OCI-LY1 (cell line): ENCODE data around the gene LCN6.

Experiments
- CTCF ChIP-seq: fragments of 200-600 bp; sonication (generic), shearing (Covaris generic); IDR thresholded peaks from 2 replicates; pipeline ENCODE4 v1.5.1; 2017; ENCODE audit warnings: mild to moderate bottlenecking, antibody characterized with exemption, low read length, moderate library complexity, mixed read lengths
- EZH2 ChIP-seq: fragments of 200-600 bp; sonication (generic), shearing (Covaris generic); IDR thresholded peaks from 2 replicates; pipeline ENCODE4 v1.8.0; 2017; ENCODE audit warnings: borderline replicate concordance, mixed run types, mild to moderate bottlenecking, antibody characterized with exemption, low read length, moderate library complexity, mixed read lengths

DNA sequence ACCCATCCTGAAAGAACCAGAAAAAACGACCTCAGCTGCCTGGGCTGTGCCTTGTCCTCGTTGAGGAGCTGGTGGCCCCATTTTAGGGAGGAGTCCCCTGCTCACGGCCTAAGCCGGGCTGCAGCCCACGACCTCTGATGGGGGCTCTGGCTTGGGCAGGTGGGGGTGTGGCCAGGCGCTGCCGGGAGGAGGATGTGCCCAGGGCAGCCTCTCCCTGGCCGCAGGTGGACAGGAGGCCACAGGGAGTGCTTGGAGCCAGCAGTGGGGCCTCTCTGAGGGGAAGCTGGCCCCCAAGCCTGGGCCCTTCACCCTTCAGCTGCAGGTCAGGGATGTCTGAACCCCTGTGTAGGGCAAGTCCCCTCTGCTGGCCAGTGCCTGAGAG lies 33.4 kb downstream of the LCN6 start:
- TF ChIP-seq EZH2 (no peak), CTCF (no peak)
